Adipose tissue (tissue), 3 donors: ENCODE measurements around the gene SCARF1. TPM values are rescaled to one million over a fixed set of nuclear protein-coding genes. Genes with fewer than 3 reads are reported as not detected.
A peak's percentile ranks its signal among the peaks of the same experiment; 100 is the strongest.

ENCODE experiments used
- H3K27ac ChIP-seq: one replicate; pipeline ENCODE4 v1.5.1; 2013; ENCODE audit warnings: low read depth, low read length
- WGBS, 3 donors: extraction: QIAGEN DNeasy Blood & Tissue Kit; methylation state at CpG; one replicate each; pipeline ENCODE4 v1.1.7; 2013; 5-methylcytosine and 5-hydroxymethylcytosine counted together
- polyA plus RNA-seq, 3 donors: library from polyadenylated mRNA; stranded (reverse); fragments of 200-250 nt; gene quantifications; one replicate each; pipeline ENCODE4 v1.2.3, GENCODE V29; 2013
- donor health status: healthy with polysubstance abuse.
- donor health status: Bipolar disorder and iron deficiency.
- donor health status: healthy.

SCARF1 gene
- polyA plus RNA-seq, 3 donors = 3.8 to 22.6 (median 19.8) TPM

GRCh38 chr17:1634841-1635650, 10.5 kb downstream of the SCARF1 start:
- H3K27ac ChIP-seq = no peak overlapping the region
- WGBS, 3 donors = 94 to 95% (median 95%) methylated on average over 45 of the region's 45 CpGs

DNA sequence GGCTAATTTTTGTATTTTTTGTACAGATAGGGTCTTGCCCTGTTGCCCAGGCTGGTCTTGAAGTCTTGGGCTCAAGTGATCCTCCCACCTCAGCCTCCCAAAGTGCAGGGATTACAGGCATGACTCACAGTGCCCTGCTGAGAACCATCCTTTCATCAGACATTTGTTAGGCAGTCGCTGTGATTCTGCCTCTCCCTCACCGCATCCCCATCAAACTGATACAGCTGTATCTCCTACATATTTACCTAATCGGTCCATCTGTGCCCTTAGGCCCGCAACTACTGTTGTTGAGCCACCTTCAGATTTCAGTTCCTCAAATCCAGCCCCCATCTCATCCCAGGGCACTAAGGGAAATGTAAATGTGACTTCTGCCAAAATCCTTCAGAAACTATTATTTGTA, 14.9 kb downstream of the SCARF1 start:
- H3K27ac ChIP-seq = no peak overlapping the region
- 73 to 82% (median 79%) methylated on average over 4 of the region's 4 CpGs for WGBS, 3 donors

GRCh38 chr17:1629504-1630310, 15.8 kb downstream of the SCARF1 start:
- no peak overlapping the region for H3K27ac ChIP-seq
- WGBS, 3 donors = 3 to 4% (median 3%) methylated on average over 36 to 45 of the region's 45 CpGs

- 0 to 1% (median 1%) methylated on average over 51 to 77 of the region's 77 CpGs for WGBS, 3 donors
- H3K27ac ChIP-seq = no peak overlapping the region
Measured at GRCh38 chr17:1628856-1629503, 16.6 kb downstream of the SCARF1 start.

DNA sequence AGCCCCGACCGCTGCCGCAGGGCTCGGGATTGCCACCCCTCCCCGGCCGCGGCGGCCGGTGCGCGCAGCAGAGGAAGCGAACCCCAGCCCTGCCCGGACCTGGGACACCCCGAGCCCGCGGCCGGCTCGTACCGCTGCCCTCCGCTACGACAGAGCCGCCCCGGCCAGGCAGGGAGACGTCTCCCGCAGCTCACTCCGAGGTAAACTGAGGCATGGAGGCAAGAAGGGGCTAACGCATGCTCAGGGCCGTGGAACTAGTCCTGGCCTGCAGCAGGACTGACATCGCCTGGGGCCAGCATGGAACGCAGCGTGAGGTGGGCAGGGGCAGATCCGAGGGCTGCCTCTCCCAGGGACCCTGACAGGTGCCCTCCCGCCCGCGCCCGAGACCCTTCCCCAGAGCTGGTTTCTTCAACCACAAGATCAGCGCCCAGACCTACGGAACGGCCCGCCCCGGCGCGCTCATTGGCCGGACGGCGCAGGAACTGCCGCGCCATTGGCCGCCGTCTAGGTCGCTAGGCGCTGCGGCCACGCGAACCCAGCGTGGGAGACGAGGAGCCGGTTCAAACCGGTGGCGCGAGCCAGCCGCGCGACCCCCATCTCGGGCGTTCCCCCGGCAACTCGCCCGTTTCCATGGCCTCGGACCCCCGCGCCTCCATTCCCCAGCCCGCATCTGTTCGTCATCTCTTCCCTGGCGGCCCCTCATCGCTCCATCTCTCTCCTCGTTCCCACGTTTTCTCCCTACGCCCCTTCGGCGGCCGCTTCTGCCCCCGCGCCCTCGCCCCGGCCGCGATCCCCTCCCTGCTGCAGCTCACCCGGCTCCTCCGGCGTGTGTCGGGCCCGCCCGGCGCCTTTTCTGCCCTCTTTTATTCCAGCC, 17.3 kb downstream of the SCARF1 start, which contains the start of gene SLC43A2:
Gene SLC43A2 (minus strand): TSS at position 853 of the 874 bp plus-strand sequence. CDS start 960 bp downstream, outside the sequence.
- peak within 1 kb of the TSS; percentile 76 for H3K27ac ChIP-seq

GRCh38 chr17:1627182-1627981, 18.1 kb downstream of the SCARF1 start:
- H3K27ac ChIP-seq = peak overlapping the region; percentile 76
- 15 to 49% (median 15%) methylated on average over 23 to 39 of the region's 39 CpGs for WGBS, 3 donors

More for the DNA sequence above, 17.3 kb downstream of the SCARF1 start, which contains the start of gene SLC43A2:
- 0 to 1% (median 1%) methylated on average over 82 to 95 of the region's 95 CpGs for WGBS, 3 donors

GRCh38 chr17:1626333-1626732, 19.2 kb downstream of the SCARF1 start:
- 33 to 73% (median 41%) methylated on average over 3 of the region's 3 CpGs for WGBS, 3 donors
- no peak overlapping the region for H3K27ac ChIP-seq

DNA sequence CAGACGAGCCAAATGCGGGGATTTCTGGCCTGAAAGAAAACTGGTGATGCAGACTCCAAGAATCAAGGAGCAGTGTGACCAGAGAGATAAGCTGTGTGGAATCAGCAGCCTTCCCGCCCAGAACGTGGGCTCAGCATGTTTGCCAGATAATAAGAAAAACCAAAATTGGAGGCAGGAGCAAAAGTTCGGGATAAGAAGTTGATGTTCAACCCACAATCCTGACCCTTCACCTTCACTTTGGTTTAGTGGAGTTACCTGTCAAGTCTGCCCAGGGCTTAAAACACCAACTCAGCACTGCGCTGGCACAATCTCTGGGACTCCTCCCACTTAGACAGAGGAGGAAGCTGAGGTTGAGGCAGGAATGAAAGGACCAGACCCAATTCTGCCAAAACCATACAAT, 20.0 kb downstream of the SCARF1 start:
- 57 to 81% (median 58%) methylated on average over 6 of the region's 6 CpGs for WGBS, 3 donors
- H3K27ac ChIP-seq = no peak overlapping the region

GRCh38 chr17:1625053-1625452, 20.5 kb downstream of the SCARF1 start:
- no peak overlapping the region for H3K27ac ChIP-seq
- 53 to 87% (median 59%) methylated on average over 14 of the region's 14 CpGs for WGBS, 3 donors

DNA sequence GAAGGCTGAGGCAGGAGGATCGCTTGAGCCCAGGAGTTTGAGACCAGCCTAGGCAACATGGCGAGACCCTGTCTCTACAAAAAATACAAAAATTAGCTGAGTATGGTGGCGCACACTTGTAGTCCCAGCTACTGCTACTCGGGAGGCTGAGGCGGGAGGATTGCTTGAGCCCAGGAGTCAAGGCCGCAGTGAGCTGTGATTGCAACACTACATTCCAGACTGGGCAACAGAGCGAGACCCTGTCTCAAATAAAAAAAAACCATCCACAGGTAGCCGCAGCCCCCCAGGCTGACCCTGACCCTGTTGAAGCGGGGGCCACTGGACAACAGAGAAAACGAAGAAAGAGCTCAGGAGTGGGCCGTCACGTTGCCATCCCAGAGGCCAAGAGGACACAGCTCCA, 20.9 kb downstream of the SCARF1 start:
- H3K27ac ChIP-seq = no peak overlapping the region
- 87 to 89% (median 87%) methylated on average over 12 of the region's 12 CpGs for WGBS, 3 donors

DNA sequence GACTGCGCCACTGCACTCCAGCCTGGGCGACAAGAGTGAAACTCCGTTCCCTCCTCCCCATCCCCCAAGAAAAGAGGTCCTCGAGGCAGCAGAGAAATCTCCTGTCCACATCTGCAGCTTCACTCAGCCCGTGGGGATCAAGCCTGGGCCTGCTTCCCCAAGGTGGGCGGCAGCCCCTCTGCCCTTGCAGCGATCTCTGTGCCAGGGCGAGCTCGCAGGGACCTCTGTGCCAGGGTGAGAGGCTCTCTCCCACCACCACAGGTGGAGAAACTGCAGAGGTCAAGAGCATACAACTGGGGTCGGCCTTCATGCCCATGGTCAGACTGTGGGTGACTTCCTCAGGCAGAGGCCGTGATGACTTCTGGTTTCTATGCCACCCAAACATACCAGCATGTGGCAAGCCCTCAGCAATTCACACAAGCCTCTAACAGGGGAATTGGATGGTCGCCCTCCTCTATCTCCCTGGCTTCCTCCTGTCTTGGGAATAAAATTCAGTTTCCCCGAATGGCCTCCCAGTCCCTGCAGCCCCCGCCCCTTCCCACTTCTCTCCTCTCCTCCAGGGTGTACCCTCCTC, 22.4 kb downstream of the SCARF1 start:
- no peak overlapping the region for H3K27ac ChIP-seq
- 91 to 97% (median 95%) methylated on average over 14 of the region's 14 CpGs for WGBS, 3 donors

DNA sequence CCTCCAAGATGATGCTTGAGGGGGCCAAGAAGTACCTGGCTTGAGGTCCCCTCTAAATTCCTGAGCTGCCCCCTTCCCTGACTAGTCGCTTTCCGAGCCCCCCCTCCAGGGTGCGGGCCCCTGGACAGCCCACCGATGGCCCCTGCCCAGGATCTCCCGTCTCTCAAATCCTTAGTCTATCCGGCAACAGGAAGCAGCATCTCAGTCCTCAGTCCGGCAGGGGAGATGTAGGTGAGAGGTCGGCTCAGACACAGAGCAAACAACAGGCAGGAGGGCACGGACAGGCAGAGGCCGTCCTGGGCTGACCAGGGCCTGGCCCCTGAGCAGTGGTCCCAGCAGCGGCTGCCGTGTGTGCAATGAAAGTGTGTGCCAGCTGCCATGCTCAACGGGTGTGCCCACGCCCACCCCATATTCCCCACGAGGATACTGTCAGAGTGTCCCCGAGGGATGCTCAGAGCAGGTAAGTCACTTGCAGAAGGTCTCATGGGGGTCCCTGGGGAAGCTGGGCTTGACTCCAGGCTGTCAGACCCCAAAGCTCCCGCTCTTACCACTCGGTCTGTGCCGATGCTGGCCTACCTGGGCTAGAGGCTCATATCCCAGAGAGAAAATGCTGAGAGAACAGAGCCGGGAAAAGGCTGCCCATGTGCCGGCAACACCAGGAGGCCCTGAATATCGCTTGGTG, 24.1 kb downstream of the SCARF1 start:
- WGBS, 3 donors = 65 to 83% (median 73%) methylated on average over 21 to 22 of the region's 22 CpGs
- H3K27ac ChIP-seq = no peak overlapping the region

DNA sequence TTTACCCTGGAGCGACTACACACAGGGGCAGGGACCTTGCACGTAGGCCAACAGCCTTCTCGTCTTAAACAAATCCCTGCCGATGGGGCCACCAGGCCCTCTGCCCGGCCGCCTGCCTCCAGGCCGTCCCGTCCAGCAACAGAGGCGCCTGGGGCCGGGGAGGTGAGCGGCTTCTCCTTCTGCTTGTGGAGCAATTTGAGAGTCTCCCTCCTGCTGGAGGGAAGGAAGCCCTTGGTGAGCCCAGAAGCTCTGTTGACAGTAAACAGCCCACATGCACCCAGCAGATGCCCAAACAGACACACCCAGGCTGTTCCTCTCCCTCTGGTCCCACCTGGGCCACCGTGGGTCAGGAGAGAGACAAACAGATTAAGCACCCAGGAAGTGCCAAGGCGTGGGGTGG, 25.0 kb downstream of the SCARF1 start:
- 84 to 91% (median 87%) methylated on average over 13 of the region's 13 CpGs for WGBS, 3 donors
- no peak overlapping the region for H3K27ac ChIP-seq

DNA sequence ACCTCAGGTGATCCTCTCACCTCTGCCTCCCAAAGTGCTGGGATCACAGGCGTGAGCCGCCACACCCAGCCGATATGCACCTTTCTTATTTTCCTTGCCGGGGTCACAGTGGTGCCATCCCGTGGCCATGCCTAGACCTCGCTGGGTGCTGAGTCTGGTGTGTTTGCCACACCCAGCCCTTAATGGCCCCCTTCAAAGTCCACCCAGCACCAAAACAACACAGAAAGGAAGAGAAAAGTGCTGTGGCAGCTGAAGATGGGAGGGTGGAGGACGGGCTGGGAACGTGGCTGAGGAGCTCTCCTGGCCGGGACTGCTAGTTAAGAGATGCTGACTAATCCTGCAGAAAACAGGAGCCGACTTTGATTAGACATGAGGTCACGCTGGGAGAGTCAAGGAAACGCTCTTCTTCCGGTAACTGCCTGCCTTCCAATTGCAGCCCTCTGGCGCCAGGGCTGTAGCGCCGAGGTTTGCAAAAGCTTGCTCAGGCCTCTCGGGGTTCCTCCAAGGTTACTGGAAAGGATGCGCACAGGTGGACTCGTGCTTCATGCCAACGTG, 27.8 kb downstream of the SCARF1 start:
- H3K27ac ChIP-seq = no peak overlapping the region
- WGBS, 3 donors = 41 to 74% (median 49%) methylated on average over 20 of the region's 20 CpGs

DNA sequence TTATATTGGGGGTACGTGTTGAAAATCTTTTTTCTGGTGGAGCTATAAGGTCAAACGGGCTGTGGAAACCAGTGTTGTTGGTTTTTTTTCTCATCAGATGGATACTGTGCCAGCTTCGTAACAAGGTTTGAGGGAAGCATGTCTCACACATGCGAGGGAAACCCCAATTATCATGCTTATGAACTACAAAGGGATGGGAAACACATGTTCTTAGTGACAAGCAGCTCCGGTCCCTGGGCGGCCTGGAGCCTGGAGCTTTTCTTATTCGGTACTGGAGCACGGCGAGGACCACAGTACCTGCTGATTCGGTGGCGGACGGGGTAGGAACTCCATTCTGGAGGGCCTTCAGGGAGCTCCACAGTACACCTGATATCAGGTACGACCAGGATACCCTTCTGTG, 29.4 kb downstream of the SCARF1 start:
- WGBS, 3 donors = 86 to 92% (median 86%) methylated on average over 13 of the region's 13 CpGs

DNA sequence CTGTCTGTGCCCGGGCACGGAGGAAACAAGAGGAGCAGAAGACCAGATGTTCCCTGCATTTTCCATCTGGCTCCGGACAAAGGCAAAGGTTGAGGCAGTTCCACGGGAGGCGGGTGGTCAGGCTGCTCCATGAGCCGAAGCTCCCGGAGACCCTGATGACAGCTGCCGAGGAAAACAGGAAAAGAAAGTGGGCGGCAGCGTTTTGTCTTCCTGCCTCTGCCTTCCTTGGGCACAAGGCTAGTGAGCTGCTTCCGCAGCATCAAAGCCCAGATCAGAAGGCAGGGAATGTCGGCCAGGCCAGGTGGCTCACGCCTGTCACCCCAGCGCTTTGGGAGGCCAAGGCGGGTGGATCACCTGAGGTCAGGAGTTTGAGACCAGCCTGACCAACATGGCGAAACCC, 33.1 kb downstream of the SCARF1 start:
- WGBS, 3 donors = 72 to 81% (median 77%) methylated on average over 16 of the region's 16 CpGs
- H3K27ac ChIP-seq = no peak overlapping the region

More for the DNA sequence above, 29.4 kb downstream of the SCARF1 start:
- H3K27ac ChIP-seq = no peak overlapping the region
